Liver (tissue), 9 donors: ENCODE results near the gene SMIM9. TPM values are rescaled to one million over a fixed set of nuclear protein-coding genes. Genes with fewer than 3 reads are reported as not detected.

ENCODE experiments used
- DNase-seq: peaks from one replicate; pipeline ENCODE4 v3.0.0-alpha.2; 2017; ENCODE audit warnings: low spot score
- H3K27ac ChIP-seq, 2 donors: one replicate each; pipeline ENCODE4 v1.7.0; 2013; ENCODE audit warnings: inconsistent platforms in 2 of 2, low read length in 2 of 2, control low read depth in 1 of 2, low read depth in 1 of 2, mild to moderate bottlenecking in 1 of 2
- H3K27me3 ChIP-seq, 4 donors: one replicate each; pipeline versions ENCODE4 v1.6.1 to v1.7.0; 2013; ENCODE audit warnings: low read length in 3 of 4, inconsistent platforms in 1 of 4, mild to moderate bottlenecking in 1 of 4, moderate library complexity in 1 of 4; ENCODE audit not compliant: control insufficient read depth in 4 of 4, insufficient read depth in 4 of 4
- H3K36me3 ChIP-seq, 4 donors: one replicate each; pipeline versions ENCODE4 v1.6.1 to v1.7.0; 2013; ENCODE audit warnings: low read length in 3 of 4, mild to moderate bottlenecking in 3 of 4, low read depth in 1 of 4, moderate library complexity in 1 of 4; ENCODE audit not compliant: control insufficient read depth in 4 of 4, insufficient read depth in 3 of 4
- H3K4me1 ChIP-seq, 4 donors: one replicate each; pipeline versions ENCODE4 v1.6.1 to v1.7.0; 2013; ENCODE audit warnings: low read length in 3 of 4, mild to moderate bottlenecking in 3 of 4, moderate library complexity in 1 of 4; ENCODE audit not compliant: control insufficient read depth in 4 of 4, insufficient read depth in 4 of 4
- H3K4me3 ChIP-seq, 3 donors: one replicate each; pipeline versions ENCODE4 v1.6.1 to v1.7.0; 2013; ENCODE audit warnings: low read length in 3 of 3, control low read depth in 1 of 3, low read depth in 1 of 3, mild to moderate bottlenecking in 1 of 3
- H3K9ac ChIP-seq, 2 donors: one replicate each; pipeline ENCODE4 v1.7.0; 2013; ENCODE audit warnings: low read length in 2 of 2, mild to moderate bottlenecking in 2 of 2, moderate library complexity in 2 of 2, control low read depth in 1 of 2, low read depth in 1 of 2
- H3K9me3 ChIP-seq, 4 donors: one replicate each; pipeline versions ENCODE4 v1.6.1 to v1.7.0; 2013; ENCODE audit warnings: low read length in 3 of 4; ENCODE audit not compliant: control insufficient read depth in 4 of 4
- FOXA1 ChIP-seq: IDR thresholded peaks from 2 replicates; pipeline ENCODE4 v1.6.1; 2016; ENCODE audit warnings: antibody characterized with exemption
- HNF4A ChIP-seq, 2 donors: conservative IDR thresholded peaks; 2 replicates each; pipeline ENCODE4 v1.6.1; 2016; ENCODE audit warnings: antibody characterized with exemption in 2 of 2, mild to moderate bottlenecking in 2 of 2
- HNF4G ChIP-seq: IDR thresholded peaks from 2 replicates; pipeline ENCODE4 v1.6.1; 2016; ENCODE audit warnings: antibody characterized with exemption
- MAX ChIP-seq: IDR thresholded peaks from 2 replicates; pipeline ENCODE4 v1.6.1; 2016; ENCODE audit warnings: antibody characterized with exemption
- NR2F2 ChIP-seq: IDR thresholded peaks from 2 replicates; pipeline ENCODE4 v1.6.1; 2016; ENCODE audit warnings: antibody characterized with exemption
- RAD21 ChIP-seq, 2 donors: IDR thresholded peaks; 2 replicates each; pipeline ENCODE4 v1.6.1; 2016; ENCODE audit warnings: antibody characterized with exemption in 2 of 2, mild to moderate bottlenecking in 2 of 2
- REST ChIP-seq: IDR thresholded peaks from 2 replicates; pipeline ENCODE4 v1.6.1; 2016; ENCODE audit warnings: antibody characterized with exemption, mild to moderate bottlenecking
- RXRA ChIP-seq, 2 donors: IDR thresholded peaks; 2 replicates each; pipeline ENCODE4 v1.6.1; 2017 to 2018; ENCODE audit warnings: antibody characterized with exemption in 2 of 2, mild to moderate bottlenecking in 1 of 2
- WGBS: extraction: QIAGEN DNeasy Blood & Tissue Kit; methylation state at CpG from one replicate; pipeline ENCODE4 v1.1.7; 2013; 5-methylcytosine and 5-hydroxymethylcytosine counted together
- polyA plus RNA-seq, 2 donors: library from polyadenylated mRNA; stranded (reverse) in 1 of 2; unstranded in 1 of 2; fragments of 200-250 nt in 1 of 2; fragments of >200 nt in 1 of 2; fragmentation: Nextera tagmentation in 1 of 2; extraction: Ambion mirVana in 1 of 2; gene quantifications; one replicate each; pipeline versions ENCODE4 v1.2.1 to v1.2.3, GENCODE V29; 2013 to 2015
- total RNA-seq, 2 donors: library from RNA; depleted of rRNA; stranded (reverse); fragments of >200 nt; gene quantifications; one replicate each; pipeline ENCODE4 v1.2.3, GENCODE V29; 2014
- donor health status: healthy.
- donor health status: healthy.
- donor health status: healthy.
- donor health status: healthy.
- donor health status: healthy.

The SMIM9 gene
- total and polyA plus RNA-seq, 4 donors: 0.50 TPM; not detected in 3

- H3K4me1 ChIP-seq: peaks cover 7 to 43% (median 32%) of the 10 kb centered on the region in 4 donors
- peak; percentile 46 to 50 for TF ChIP-seq RXRA (IDR thresholded peaks at IDR 0.05)
- no peak for TF ChIP-seq RAD21 (IDR thresholded peaks at IDR 0.05)
- TF ChIP-seq HNF4A (conservative IDR thresholded peaks at IDR 0.05): peak; percentile 28 to 31
- no peak for TF ChIP-seq REST
- TF ChIP-seq FOXA1: no peak
- no peaks in the 10 kb centered on the region for H3K36me3 ChIP-seq
- H3K4me3 ChIP-seq: no peak overlapping the region
- H3K9me3 ChIP-seq: peaks cover 0 to 5% (median 2%) of the 10 kb centered on the region in 4 donors
- no peaks in the 10 kb centered on the region for H3K27me3 ChIP-seq
- 63% methylated on average over 2 of the region's 2 CpGs for WGBS
- H3K27ac ChIP-seq: peak overlapping the region in 1 of 2 donors; percentile 8
- H3K9ac ChIP-seq: no peak overlapping the region
- no peak for DNase-seq
Measured at GRCh38 chrX:154802947-154803346, 31.5 kb downstream of the SMIM9 start.

DNA sequence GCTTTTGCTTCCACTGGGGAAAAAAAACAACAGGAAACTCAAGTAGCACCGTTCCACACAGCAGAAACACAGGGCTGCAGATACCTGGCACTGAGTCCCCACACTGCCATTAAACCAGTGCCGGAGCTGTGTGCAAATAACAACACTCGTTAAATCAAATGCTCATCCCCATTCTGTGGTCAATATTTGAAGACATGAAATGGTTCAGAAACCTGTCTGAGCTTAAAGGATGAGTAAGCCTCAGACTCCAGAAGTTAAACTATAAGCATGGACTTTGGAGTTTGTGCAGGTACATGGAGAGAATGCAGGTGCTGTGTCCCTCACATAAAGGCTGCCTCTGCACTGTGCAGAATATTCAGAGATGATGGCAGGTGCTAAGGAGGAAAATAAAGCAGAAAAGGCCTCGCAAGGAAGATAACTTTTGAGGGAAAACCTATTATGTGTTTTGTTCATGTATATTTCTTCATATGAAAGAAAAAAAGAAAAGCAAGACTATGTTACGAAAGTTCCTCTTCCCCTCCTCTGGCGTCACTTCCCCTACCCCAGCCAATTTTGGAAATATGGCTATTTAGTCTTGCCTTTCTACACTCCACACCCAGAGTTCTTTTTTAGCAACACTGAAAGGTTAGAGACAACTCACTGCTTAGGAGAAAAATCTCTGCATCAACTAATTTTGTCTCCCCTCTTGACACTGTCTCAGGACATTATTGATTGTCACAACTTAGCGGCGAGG is 33.8 kb downstream of the SMIM9 start:
- H3K4me3 ChIP-seq: no peak overlapping the region
- DNase-seq: no peak
- no peaks in the 10 kb centered on the region for H3K9me3 ChIP-seq
- peak overlapping the region; percentile 53 to 75 for H3K27ac ChIP-seq
- H3K27me3 ChIP-seq: no peaks in the 10 kb centered on the region
- TF ChIP-seq HNF4A (conservative IDR thresholded peaks at IDR 0.05): peak in 1 of 2 donors; percentile 19
- no peak for TF ChIP-seq MAX
- no peaks in the 10 kb centered on the region for H3K36me3 ChIP-seq
- WGBS: 51% methylated on average over 8 of the region's 8 CpGs
- H3K4me1 ChIP-seq: peaks cover 9 to 43% (median 27%) of the 10 kb centered on the region in 4 donors
- no peak overlapping the region for H3K9ac ChIP-seq

DNA sequence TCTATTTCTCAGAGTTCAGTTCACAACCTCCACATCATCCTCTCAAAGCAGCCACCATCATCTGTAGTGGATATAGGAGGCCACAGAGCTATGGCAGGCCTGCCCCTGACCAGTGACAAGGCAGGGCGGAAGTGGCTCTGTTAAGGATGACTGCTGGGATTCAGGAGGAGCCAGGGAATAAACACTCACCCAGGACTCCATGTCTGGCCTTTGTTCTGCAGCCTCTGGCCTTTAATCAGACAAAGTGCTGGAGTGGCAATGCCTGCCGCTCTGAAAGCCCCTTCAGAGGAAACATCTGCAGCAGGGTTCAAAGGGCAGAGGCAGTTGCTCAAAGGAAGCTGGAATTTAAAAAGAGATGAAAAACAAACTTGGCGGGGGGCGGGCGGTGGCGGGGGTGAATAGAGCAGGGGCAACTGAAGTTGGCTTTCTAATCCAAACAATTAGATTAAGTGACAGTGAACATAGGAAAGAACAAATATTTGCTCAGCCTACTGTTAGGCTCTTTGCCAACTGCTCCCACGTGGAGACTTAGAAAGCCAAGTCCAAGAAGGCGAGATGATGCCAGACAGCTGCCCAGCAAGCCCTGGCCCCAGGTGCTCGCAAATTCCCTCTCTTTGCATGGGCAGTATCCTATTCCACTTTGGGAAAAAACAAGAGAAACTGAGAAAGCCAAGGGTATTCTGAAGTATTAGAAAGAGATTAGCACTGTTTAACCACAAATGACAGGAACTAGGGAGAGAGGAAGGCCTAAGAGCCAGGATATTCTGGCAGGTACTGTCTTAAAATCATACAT is 34.7 kb downstream of the SMIM9 start:
- DNase-seq: no peak
- peak overlapping the region; percentile 53 to 75 for H3K27ac ChIP-seq
- H3K9ac ChIP-seq: no peak overlapping the region
- H3K4me3 ChIP-seq: no peak overlapping the region
- H3K27me3 ChIP-seq: no peaks in the 10 kb centered on the region
- no peaks in the 10 kb centered on the region for H3K36me3 ChIP-seq
- H3K4me1 ChIP-seq: peaks cover 10 to 43% (median 27%) of the 10 kb centered on the region in 4 donors
- 19% methylated on average over 9 of the region's 9 CpGs for WGBS
- TF ChIP-seq HNF4A (conservative IDR thresholded peaks at IDR 0.05): peak; percentile 16 to 28
- no peak for TF ChIP-seq HNF4G
- TF ChIP-seq NR2F2: peak; percentile 92
- H3K9me3 ChIP-seq: no peaks in the 10 kb centered on the region
